Erythroblast (primary cell): ENCODE measurements around the gene CCS.

Source experiments
- GATA1 ChIP-seq: IDR thresholded peaks from 2 replicates; pipeline ENCODE4 v1.6.1; 2011; ENCODE audit warnings: low read depth, mild to moderate bottlenecking, control low read depth, low read length, moderate library complexity
- POLR2A ChIP-seq: IDR thresholded peaks from 2 replicates; pipeline ENCODE4 v1.6.1; 2011; ENCODE audit warnings: mild to moderate bottlenecking, low read length

- TF ChIP-seq POLR2A (no peak), GATA1 (no peak)
Measured at GRCh38 chr11:66569076-66569475, 23.9 kb upstream of the CCS start.
